HG02642 (cell line): ENCODE measurements around the gene IL23A.

Experiments used
- ATAC-seq: cut with Tn5 transposase; IDR thresholded peaks from one replicate; pipeline ENCODE4 v1.9.1; 2021; ENCODE audit warnings: mild to moderate bottlenecking; ENCODE audit not compliant: unreplicated experiment, poor library complexity

Gene IL23A

DNA sequence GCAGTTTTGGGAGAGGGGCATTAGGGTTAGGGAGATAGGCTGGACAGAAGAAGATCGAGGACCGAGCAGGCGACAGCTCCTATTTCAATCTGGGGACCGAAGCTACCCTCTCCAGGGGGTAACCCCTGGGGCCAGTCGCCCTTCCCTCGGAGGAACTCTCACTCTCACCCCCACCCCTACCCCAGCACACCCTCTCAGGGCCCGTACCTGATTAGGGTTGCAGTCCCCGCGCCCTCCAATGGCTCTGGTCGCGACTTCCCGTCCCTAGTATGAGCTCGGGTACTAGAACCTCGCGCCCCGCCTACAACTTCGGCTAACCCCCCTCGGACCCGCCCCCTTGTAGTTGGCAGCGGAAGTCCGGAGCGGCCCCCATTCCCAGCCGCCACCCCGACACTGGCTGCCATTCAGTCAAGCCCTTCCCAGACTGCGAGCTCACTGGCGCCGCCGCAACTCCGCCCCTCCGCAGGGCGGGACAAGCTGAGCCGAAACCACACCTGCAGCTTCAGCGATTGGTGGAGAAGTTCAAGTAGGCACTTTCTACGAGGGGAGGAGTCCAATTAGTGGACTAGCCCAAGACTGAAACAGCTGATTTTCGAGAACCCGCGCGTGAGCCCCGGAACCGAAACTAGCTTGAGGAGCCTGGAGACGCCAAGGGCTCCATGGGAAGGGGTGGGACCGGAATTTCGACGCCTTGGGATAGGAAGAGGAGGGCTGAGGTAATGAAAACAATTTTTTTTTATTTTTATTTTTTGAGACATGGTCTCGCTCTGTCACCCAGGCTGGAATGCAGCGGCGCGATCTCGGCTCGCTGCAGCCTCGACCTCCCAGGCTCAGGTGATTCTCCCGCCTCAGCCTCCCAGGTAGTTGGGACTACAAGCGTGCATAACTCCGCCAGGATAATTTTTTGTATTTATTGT is 21.4 kb downstream of the IL23A start, which contains the start of gene STAT2:
Gene STAT2 (minus strand): TSS at position 257 of the 917 bp plus-strand sequence. CDS start 3,536 bp downstream, outside the sequence.
- ATAC-seq: peak; percentile 97

DNA sequence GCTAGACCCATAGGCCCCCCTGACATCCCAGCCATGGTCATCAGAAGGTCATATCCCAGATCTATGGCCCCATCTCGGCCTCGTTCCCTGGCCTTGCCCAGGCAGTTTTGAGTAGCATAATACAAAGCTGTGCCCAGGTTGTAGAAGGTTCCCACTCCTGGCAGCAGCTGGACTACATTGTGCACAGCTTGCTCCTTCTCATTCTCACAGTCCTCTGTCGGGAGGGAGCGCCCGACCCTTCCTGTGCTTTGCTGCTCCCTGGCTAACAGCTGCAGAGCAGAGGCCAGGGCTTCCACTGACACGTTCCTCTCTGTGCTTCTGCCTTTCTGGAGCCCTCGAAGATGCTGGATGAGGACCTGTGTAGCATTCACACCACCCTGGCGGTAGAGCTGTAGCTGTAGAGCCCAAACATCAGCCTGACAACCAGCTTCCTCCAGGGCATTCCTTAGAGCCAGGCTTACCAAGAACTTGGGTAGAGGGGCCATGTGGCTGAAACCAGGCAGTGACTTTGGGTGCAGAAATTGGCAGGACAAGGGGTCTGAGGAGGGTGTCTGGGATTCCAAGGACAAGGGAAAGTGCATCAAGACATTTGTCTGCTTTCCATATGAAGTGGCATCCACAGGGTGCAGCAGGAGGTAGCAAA is 22.9 kb downstream of the IL23A start:
- ATAC-seq: no peak

DNA sequence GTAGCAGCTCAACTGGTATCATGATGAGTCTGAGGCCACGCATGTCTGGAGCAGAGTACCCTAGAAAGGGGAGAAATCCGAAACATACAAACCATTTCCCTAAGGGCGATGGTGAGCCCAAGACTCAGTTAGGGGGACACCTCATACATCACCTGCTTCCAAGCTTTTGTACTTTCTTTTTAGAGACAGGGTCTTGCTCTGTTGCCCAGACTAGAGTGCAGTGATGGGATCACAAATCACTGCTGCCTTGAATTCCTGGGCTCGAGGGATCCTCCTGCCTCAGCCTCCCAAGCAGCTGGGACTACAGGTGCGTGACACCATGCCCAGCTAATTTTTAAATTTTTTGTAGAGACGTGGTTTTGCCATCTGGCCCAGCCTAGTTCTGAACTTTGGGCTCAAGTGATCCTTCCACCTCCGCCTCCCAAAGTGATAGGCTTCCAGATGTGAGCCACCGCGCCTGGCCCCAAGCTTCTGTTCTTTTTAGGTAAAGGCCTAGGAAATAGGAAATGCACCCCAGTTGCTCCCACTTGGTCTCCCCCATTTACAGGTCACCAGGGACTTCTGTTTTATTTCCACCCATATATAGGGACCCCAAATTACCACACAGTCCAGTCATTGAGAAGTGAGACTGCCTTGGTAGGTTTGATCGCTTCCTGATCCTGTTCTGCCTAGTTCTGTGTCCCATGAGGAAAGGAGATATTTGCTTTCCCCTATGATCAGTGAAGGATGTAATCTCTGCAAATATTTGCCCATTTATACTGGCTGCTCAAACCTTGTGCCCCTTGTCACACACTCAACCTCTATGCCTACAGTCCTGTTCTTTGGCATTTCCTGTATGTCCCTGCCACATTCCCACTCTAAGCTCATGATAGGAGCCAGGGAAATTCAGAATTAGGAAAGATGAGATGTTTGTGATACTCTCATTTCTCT is 23.7 kb downstream of the IL23A start, which contains the start of gene APOF:
Gene APOF (minus strand): TSS at position 728 of the 930 bp plus-strand sequence. CDS start 112 bp downstream, at position 616.
- ATAC-seq: no peak

DNA sequence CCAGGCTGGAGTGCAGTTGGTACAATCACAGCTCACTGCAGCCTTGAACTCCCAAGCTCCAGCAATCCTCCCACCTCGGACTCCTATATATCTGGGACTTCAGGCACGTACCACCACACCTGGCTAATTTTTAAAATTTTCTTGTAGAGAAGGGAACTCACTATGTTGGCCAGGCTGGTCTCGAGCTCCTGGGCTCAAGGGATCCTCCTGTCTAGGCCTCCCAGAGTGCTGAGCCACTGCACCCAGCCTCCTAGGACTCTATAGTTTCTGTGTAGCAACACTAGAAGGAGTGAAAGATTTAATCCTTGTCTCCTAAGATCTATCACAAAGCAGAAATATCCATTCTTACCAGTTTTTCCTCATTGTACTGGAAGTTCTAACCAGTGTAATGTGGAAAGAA is 28.3 kb downstream of the IL23A start:
- ATAC-seq: no peak

DNA sequence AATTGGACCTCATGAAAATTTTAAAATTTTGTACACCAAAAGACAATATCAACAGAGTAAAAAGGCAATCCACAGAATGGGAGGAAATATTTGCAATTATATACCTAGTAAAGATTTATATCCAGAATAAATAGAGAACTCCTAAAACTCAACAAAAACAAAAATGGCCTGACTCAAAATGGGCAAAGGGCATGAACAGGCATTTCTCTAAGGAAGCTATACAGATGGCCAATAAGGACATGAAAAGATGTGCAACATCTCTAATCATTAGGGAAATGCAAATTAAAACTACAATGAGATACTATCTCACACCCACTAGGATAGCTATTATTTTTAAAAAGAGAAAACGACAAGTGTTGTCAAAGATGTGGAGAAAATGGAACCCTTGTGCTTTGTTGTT is 34.8 kb downstream of the IL23A start:
- no peak for ATAC-seq

DNA sequence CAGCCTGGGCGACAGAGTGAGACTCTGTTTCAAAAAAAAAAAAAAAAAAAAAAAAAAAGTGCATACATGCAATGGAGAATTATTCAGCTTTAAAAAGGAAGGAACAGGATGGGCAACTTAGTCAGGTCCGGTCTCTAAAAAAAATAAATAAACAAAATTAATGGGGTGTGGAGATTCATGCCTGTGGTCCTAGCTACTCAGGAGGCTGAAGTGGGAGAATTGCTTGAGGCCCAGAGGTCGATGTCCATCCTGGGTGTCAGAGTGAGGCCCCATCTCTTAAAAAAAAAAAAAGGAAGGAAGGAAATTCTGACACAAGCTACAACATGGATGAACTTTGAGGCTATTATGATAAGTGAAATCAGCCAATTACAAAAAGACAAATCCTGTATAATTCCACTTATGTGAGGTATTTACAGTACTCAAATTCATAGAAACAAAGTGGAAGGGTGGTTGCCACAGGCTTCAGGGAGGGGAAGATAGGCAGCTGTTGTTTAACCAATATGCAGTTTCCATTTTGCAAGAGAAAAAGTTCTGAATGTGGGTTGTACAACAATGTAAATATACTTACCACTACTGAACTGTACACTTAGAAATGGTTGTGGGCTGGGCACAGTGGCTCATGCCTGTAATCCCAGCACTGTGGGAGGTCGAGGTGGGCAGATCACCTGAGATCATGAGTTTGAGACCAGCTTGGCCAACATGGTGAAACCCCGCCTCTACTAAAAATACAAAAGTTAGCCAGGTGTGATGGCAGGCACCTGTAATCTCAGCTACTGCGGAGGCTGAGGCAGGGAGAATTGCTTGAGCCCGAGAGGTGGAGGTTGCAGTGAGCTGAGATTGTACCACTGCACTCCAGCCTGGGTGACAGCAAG is 36.3 kb downstream of the IL23A start:
- ATAC-seq: peak; percentile 33

DNA sequence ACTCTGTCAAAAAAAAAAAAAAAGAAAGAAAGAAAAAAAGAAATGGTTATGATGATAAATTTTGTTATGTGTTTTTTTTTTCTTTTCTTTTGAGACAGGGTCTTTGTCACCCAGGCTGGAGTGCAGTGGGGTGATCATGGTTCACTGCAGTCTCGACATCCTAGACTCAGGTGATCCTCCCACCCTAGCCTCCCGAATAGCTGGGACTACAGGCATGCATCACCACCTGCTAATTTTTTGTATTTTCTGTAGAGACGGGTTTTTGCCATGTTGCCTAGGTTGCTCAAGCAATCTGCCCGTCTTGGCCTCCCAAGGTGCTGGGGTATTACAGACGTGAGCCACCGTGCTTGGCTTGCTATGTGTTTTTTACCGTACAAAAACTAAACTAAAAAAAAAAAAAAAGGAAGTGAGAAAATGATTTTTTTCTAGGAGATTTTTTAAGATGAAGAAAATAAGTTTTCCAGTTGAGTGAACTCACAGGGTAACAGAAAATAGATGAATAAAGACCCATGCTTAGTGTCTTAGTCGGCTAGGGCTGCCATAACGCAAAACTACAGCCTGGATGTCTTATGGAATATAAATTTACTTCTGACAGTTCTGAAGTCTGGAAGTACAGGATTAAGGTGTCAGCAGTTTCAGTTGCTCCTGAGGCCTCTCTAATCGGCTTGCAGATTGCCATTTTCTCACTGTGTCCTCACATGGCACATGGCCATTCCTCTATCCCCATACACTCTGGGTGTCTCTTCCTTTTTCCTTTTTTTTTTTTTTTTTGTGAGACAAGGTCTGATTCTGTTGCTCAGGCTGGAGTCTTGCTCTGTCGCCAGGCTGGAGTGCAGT is 37.1 kb downstream of the IL23A start:
- peak; percentile 68 for ATAC-seq

DNA sequence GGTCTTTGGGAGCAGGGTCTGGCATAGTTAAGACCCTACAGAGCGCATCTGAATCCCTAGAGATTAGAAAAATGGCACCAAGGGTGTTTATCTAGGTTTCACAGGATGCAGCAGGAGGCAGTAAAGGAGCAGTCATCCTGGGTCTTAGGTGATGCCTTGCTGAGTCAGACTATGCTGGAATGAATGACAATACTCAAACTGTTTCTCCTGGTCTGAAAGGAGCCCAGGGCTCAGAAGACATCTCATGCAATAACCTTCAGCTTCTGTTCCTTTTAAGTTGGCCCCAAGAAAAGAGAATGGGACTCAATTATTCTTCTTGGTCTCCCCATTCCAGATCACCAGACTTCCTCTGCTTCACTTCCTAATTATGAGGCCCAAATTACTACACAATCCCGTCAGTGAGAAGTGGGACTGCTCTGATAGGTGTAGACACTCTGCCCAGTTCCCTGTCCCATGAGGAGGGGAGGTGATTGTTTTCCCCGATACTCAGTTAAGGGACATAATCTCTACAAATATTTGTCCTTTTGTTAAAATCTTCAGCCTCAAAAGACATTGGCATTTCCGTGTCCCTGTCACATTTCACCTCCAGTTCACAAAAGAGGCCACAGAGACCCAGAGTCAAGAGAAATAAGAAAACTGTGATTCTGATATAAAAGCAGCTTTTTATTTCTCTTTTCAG is 38.8 kb downstream of the IL23A start:
- ATAC-seq: no peak

DNA sequence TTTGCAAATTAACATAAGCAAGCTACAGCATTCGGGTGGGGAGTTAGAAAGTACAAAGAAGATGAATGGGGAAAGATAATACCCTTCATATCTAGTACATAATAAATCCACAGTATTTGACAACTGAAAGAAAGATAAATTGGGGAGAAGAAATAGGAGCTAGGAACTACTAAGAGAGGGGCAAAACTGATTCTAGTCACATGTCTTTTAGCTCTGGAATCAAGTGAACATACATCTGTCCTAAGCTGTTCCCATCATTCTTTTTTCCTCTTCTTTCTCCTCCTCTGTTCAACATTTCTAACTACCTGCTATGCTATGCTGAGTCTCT is 39.3 kb downstream of the IL23A start:
- no peak for ATAC-seq

DNA sequence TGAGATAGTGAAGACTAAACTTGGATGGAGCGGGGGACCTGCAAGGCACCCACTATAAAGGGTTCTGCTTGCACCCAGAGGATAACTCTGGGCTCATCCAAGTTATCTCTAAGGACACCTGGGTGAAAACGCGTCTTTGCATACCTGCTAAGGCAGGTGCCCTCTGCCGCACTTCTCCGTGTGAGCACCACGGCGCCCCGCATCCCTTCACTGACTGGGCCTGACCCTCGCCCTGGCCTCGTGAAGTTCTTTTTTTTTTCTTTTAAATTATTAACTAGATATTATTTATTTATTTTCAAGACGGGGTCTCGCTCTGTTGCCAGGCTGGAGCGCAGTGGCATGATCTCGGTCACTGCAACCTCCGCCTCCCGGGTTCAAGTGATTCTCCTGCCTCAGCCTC is 43.9 kb downstream of the IL23A start:
- no peak for ATAC-seq

DNA sequence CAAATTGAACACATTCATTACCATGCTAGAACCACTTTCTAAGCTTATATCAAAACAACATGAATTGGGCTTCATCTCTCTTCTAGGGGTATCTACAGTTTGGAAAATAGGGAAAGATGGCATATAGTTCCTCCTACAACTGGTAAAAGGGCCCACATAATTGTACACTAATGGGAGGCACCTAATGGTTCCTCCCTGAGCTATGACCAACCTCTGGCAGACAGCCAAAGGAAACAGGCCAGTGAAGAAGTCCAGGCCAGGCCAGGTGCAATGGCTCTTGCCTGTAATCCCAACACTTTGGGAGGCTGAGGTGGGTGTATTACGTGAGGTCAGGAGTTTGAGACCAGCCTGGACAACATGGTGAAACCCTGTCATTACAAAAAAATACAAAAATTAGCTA is 47.2 kb downstream of the IL23A start:
- no peak for ATAC-seq

DNA sequence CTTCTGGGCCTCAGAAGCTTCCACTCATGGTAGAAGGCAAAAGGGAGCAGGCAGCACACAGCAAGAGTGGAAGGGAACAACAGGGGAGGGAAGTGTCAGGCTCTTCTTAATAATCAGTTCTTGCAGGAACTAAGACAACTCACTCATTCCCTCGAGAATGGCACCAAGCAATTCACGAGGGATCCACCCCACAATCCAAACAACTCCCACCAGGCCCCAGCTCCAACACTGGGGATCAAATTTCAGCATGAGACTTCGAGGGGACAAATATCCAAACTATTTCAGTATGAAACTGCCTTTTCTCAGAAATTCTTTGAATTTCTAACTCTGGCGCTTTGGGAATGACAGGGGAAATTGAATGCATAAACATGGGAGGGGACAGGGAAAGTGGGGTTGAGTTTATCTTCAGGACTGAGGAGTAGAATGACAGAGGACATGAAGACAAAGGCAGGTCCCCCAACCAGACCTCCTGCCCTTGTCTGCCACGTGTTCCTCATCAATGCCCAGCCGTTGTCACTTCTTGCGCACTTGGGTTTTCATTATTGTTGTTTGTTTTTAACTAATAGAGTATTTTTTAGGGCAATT is 48.6 kb downstream of the IL23A start:
- ATAC-seq: no peak

DNA sequence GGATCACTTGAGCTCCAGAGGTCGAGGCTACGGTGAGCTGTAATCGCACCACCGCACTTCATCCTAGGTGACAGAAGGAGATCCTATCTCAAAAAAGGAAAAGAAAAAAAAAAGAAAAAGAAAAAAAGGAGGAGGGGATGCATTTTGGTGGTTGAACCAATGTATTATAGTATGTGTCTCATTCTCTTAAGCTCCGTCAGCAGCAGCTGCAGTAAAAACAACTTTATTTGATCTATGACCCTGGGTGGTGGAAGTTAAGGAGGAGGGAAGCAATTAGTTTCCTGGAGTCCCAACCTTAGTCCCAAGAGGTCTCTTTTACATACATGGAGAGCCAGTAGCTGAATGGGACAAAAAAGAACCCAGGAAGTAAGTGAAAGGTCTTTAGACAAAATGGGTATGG is 50.7 kb downstream of the IL23A start:
- no peak for ATAC-seq
